ENCODE results near the gene ZNF655.

The ZNF655 gene

DNA sequence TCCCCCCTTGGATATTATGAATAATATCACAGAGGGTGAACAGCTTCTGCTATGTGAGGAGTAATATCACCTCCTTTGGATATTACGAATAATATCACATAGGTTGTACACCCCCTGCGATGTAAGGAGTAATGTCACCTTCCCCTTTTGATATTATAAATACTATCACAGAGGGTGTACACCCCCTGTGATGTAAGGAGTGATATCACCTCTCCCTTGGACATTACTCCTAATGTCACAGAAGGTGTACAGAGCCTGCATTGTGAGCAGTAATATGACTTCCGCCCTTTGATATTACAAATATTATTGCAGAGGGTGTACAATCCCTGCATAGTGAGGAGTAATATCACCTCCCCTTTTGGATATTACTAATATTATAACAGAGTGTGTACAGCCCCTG lies 30.4 kb downstream of the ZNF655 start:
- H3K36me3 ChIP-seq (ENCODE audit: control insufficient read depth in 2 of 2, insufficient read depth in 1 of 2, low read length in 2 of 2): no peaks in the 10 kb centered on the region
- no peaks in the 10 kb centered on the region for H3K9me3 ChIP-seq (ENCODE audit: control insufficient read depth, insufficient read depth, low read depth, low read length)
- no peak overlapping the region for H3K4me3 ChIP-seq (ENCODE audit: low read depth, low read length)
- POLR2A ChIA-PET: no interaction called here
- no peaks in the 10 kb centered on the region for H3K4me1 ChIP-seq (ENCODE audit: control insufficient read depth, insufficient read depth, low read length)
- no peak overlapping the region for H3K27ac ChIP-seq (ENCODE audit: extremely low read depth, low read depth, low read length)
- TF ChIP-seq, protein P1, sequence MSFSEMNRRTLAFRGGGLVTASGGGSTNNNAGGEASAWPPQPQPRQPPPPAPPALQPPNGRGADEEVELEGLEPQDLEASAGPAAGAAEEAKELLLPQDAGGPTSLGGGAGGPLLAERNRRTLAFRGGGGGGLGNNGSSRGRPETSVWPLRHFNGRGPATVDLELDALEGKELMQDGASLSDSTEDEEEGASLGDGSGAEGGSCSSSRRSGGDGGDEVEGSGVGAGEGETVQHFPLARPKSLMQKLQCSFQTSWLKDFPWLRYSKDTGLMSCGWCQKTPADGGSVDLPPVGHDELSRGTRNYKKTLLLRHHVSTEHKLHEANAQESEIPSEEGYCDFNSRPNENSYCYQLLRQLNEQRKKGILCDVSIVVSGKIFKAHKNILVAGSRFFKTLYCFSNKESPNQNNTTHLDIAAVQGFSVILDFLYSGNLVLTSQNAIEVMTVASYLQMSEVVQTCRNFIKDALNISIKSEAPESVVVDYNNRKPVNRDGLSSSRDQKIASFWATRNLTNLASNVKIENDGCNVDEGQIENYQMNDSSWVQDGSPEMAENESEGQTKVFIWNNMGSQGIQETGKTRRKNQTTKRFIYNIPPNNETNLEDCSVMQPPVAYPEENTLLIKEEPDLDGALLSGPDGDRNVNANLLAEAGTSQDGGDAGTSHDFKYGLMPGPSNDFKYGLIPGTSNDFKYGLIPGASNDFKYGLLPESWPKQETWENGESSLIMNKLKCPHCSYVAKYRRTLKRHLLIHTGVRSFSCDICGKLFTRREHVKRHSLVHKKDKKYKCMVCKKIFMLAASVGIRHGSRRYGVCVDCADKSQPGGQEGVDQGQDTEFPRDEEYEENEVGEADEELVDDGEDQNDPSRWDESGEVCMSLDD (tag by site-specific recombination; IDR thresholded peaks at IDR 0.05): no peak
- CTCF ChIA-PET: no interaction called here

DNA sequence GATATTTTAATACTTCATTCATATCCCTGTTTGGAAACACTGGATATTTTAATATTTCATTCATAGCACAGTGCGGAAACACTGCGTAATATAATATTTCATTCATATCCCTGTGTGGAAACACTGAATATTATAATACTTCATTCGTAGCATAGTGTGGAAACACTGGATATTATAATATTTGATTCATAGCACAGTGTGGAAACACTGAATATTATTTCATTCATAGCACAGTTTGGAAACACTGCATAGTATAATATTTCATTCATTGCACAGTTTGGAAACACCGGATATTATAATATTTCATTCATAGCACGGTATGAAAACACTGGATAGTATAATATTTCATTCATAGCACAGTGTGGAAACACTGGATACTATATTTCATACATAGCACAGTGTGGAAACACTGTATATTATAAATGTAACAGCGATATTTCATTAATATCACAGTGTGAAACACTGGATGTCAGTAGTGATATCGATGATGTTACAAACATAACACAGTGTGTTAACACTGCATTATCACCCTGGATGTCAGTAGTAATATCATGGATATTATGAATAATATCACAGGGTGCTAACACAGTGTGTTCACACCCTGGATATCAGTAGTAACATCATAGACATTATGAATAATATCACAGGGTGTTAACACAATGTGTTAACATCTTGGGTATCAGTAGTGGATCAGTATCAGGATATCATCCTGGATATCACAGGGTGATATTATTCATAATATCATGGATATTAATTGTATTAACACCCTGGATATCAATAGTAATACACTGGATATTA lies 36.7 kb downstream of the ZNF655 start:
- ChIA-PET CTCF (no interaction called here), POLR2A (no interaction called here)
- TF ChIP-seq ZNF585B (tag by site-specific recombination; IDR thresholded peaks at IDR 0.05): no peak
- TF ChIP-seq, protein P2, sequence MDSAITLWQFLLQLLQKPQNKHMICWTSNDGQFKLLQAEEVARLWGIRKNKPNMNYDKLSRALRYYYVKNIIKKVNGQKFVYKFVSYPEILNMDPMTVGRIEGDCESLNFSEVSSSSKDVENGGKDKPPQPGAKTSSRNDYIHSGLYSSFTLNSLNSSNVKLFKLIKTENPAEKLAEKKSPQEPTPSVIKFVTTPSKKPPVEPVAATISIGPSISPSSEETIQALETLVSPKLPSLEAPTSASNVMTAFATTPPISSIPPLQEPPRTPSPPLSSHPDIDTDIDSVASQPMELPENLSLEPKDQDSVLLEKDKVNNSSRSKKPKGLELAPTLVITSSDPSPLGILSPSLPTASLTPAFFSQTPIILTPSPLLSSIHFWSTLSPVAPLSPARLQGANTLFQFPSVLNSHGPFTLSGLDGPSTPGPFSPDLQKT (IDR thresholded peaks at IDR 0.05; ENCODE audit: borderline replicate concordance, low read depth, low read length): no peak
- TF ChIP-seq ZNF426 (tag by site-specific recombination; IDR thresholded peaks at IDR 0.05): no peak
- no peak for TF ChIP-seq ZNF292 (tag by site-specific recombination; IDR thresholded peaks at IDR 0.05; ENCODE audit: borderline replicate concordance, low read depth)
- no peak for TF ChIP-seq SP2 (tag by site-specific recombination; IDR thresholded peaks at IDR 0.05)
- TF ChIP-seq ZNF776 (tag by site-specific recombination; IDR thresholded peaks at IDR 0.05; ENCODE audit: borderline replicate concordance): no peak
- TF ChIP-seq ZNF416 (tag by site-specific recombination; IDR thresholded peaks at IDR 0.05): no peak
- TF ChIP-seq ZNF561 (tag by site-specific recombination; IDR thresholded peaks at IDR 0.05; ENCODE audit: borderline replicate concordance): no peak
- TF ChIP-seq, protein P3, sequence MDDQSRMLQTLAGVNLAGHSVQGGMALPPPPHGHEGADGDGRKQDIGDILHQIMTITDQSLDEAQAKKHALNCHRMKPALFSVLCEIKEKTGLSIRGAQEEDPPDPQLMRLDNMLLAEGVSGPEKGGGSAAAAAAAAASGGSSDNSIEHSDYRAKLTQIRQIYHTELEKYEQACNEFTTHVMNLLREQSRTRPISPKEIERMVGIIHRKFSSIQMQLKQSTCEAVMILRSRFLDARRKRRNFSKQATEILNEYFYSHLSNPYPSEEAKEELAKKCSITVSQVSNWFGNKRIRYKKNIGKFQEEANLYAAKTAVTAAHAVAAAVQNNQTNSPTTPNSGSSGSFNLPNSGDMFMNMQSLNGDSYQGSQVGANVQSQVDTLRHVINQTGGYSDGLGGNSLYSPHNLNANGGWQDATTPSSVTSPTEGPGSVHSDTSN (CRISPR knock-in tag; IDR thresholded peaks at IDR 0.05): no peak
- TF ChIP-seq ZNF571 (tag by site-specific recombination; IDR thresholded peaks at IDR 0.05): no peak
- TF ChIP-seq OSR2 (tag by site-specific recombination; IDR thresholded peaks at IDR 0.05): no peak
- TF ChIP-seq ZNF521 (tag by site-specific recombination; IDR thresholded peaks at IDR 0.05): no peak
- TF ChIP-seq EGR2 (tag by site-specific recombination; IDR thresholded peaks at IDR 0.05; ENCODE audit: low read depth): no peak
- no peak for TF ChIP-seq ZNF404 (tag by site-specific recombination; IDR thresholded peaks at IDR 0.05)
- no peak for TF ChIP-seq ZNF560 (tag by site-specific recombination; IDR thresholded peaks at IDR 0.05; ENCODE audit: borderline replicate concordance)
- no peak for TF ChIP-seq ZNF549 (tag by site-specific recombination; IDR thresholded peaks at IDR 0.05)
- no peak for TF ChIP-seq ZNF596 (tag by site-specific recombination; IDR thresholded peaks at IDR 0.05)
- Histone ChIP-seq H3K9me3 (ENCODE audit: control insufficient read depth, insufficient read depth, low read depth, low read length) (no peaks in the 10 kb centered on the region), H3K36me3 (ENCODE audit: control insufficient read depth in 2 of 2, insufficient read depth in 1 of 2, low read length in 2 of 2) (no peaks in the 10 kb centered on the region), H3K4me3 (ENCODE audit: low read depth, low read length) (no peak overlapping the region), H3K4me1 (ENCODE audit: control insufficient read depth, insufficient read depth, low read length) (no peaks in the 10 kb centered on the region), H3K27ac (ENCODE audit: extremely low read depth, low read depth, low read length) (no peak overlapping the region)

Data from HEK293 (cell line).